HL-60 (cell line): ENCODE measurements around the gene PDXK.

ENCODE experiments used
- GABPA ChIP-seq: IDR thresholded peaks from 2 replicates; pipeline ENCODE4 v1.6.1; 2012; ENCODE audit warnings: low read depth
- POLR2AphosphoS5 ChIP-seq: IDR thresholded peaks from 2 replicates; pipeline ENCODE4 v1.6.1; 2012; ENCODE audit warnings: low read depth
- TF ChIP-seq, protein P1 (sequence below): IDR thresholded peaks from one replicate; pipeline ENCODE4 v1.5.1; 2011; ENCODE audit warnings: low read length, control low read depth, inconsistent platforms; ENCODE audit not compliant: insufficient read depth
- TF ChIP-seq, protein P2 (sequence below): IDR thresholded peaks from 2 replicates; pipeline ENCODE4 v1.6.1; 2012; ENCODE audit warnings: low read depth; ENCODE audit not compliant: insufficient replicate concordance

DNA sequence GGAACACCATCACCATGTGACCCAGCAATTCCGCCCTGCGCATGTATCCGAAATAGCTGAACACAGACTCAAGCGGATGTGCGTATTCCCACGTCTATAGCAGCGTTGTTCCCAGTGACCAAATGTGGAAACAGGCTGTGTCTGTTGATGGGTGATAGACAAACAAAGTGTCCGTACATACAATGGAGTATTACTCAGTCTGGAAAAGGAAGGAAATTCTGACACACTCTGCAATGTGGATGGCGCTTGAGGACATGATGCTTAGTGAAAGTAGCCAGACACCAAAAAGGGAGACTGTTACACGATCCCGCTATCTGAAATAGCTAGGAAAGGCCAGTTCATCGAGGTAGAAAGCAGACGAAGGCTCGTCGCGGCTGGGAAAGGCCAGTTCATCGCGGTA lies 25.8 kb downstream of the PDXK start:
- TF ChIP-seq, protein P1, sequence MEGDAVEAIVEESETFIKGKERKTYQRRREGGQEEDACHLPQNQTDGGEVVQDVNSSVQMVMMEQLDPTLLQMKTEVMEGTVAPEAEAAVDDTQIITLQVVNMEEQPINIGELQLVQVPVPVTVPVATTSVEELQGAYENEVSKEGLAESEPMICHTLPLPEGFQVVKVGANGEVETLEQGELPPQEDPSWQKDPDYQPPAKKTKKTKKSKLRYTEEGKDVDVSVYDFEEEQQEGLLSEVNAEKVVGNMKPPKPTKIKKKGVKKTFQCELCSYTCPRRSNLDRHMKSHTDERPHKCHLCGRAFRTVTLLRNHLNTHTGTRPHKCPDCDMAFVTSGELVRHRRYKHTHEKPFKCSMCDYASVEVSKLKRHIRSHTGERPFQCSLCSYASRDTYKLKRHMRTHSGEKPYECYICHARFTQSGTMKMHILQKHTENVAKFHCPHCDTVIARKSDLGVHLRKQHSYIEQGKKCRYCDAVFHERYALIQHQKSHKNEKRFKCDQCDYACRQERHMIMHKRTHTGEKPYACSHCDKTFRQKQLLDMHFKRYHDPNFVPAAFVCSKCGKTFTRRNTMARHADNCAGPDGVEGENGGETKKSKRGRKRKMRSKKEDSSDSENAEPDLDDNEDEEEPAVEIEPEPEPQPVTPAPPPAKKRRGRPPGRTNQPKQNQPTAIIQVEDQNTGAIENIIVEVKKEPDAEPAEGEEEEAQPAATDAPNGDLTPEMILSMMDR: no peak
- TF ChIP-seq, protein P2, sequence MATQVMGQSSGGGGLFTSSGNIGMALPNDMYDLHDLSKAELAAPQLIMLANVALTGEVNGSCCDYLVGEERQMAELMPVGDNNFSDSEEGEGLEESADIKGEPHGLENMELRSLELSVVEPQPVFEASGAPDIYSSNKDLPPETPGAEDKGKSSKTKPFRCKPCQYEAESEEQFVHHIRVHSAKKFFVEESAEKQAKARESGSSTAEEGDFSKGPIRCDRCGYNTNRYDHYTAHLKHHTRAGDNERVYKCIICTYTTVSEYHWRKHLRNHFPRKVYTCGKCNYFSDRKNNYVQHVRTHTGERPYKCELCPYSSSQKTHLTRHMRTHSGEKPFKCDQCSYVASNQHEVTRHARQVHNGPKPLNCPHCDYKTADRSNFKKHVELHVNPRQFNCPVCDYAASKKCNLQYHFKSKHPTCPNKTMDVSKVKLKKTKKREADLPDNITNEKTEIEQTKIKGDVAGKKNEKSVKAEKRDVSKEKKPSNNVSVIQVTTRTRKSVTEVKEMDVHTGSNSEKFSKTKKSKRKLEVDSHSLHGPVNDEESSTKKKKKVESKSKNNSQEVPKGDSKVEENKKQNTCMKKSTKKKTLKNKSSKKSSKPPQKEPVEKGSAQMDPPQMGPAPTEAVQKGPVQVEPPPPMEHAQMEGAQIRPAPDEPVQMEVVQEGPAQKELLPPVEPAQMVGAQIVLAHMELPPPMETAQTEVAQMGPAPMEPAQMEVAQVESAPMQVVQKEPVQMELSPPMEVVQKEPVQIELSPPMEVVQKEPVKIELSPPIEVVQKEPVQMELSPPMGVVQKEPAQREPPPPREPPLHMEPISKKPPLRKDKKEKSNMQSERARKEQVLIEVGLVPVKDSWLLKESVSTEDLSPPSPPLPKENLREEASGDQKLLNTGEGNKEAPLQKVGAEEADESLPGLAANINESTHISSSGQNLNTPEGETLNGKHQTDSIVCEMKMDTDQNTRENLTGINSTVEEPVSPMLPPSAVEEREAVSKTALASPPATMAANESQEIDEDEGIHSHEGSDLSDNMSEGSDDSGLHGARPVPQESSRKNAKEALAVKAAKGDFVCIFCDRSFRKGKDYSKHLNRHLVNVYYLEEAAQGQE: no peak
- TF ChIP-seq POLR2AphosphoS5: no peak
- TF ChIP-seq GABPA: no peak
